GM21528 (cell line): ENCODE measurements around the gene FAM114A1.
"Not testable (repeated sequence)": the region's sequence is repeated elsewhere in the genome, so short reads cannot be mapped to it uniquely, and the experiment has no call there.

ENCODE experiments used
- ATAC-seq: cut with Tn5 transposase; IDR thresholded peaks from one replicate; pipeline ENCODE4 v1.9.1; 2021; ENCODE audit warnings: mild to moderate bottlenecking, moderate library complexity; ENCODE audit not compliant: unreplicated experiment, low FRiP score

The FAM114A1 gene

GRCh38 chr4:38898245-38898644, 30.6 kb downstream of the FAM114A1 start:
- no peak for ATAC-seq

- ATAC-seq, result no peak
Measured at GRCh38 chr4:38902221-38902620, 34.6 kb downstream of the FAM114A1 start.

- ATAC-seq, result no peak
Measured at GRCh38 chr4:38902695-38903094, 35.1 kb downstream of the FAM114A1 start.

DNA sequence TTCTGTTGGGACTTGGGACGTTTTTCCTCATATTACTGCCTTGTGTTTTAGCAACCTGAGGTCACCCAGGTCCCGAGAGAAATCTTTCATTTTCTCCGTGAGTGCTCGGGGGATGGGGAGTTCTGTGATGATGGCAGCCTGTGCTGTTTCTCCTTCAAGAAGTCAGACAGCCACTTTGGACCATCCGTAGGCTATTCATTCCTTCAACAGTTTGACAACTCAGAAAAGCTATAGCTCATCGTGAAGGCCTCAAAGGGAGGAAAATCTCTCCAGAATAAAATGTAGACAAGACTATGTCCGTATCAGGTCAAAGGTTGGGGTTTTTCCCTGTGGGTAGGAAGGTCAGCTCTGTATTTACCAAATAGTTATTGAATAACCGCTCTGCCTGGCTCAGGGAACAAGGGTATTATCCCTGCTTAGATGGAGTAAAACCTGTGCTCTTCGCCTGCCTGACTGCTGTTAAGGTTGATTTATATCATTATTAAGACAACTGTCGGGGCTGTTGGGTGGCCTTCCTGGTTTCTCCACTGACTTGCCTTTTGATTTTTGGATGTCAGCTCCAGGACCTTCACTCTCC, 36.6 kb downstream of the FAM114A1 start:
- no peak for ATAC-seq

GRCh38 chr4:38904682-38905081, 37.1 kb downstream of the FAM114A1 start:
- ATAC-seq, result no peak

DNA sequence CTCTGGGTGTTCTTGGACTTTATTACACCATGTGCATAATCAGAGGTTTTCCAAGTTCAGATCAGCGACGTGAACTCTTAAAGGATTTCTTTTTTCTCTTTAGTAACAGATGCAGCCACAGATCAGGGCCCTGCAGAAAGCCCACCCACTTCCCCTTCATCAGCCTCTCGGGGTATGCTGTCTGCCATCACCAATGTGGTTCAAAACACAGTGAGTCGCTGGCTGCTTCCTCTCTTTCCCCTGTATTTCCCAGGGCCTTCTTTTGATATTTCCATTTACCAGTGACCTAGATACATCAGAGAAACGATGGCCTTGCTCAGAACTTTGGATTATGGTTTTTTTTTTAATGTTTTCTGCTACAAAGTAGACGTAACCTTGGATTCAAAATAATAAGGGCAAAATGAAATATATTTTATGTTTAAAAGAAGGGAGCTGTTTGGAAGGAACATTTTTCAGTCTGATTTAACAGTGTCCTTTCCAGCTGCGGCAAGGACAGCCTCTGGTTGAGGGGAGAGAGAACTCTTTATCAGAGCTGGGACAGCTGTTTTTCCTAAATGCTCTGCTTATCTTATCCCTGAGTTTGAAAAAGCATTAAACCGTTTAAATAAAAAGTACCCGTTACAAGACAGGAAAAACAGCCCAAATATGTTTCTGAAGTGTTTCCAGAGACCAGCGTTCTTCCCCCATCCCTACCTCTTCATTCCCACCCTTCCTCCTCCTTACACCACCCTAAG, 38.2 kb downstream of the FAM114A1 start:
- ATAC-seq, result no peak

- ATAC-seq, result no peak
Measured at GRCh38 chr4:38907696-38908270, 40.2 kb downstream of the FAM114A1 start.

DNA sequence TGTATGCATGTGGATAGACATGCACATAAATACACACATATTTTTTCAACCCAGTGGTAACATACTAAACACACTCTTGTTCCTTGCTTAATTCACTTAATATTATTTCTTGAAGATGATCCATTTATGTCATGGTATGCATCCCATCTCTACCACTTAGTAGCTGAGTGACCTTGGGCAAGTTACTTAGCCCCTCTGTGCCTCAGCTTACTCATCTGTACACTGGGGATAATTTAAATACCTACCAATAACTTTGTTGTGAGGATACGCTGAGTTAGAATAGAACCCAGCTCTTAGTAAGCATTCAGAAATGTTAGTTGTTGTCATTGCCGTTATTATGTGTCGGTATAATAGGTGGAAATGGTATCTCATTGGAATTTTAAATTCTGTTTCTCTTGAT, 41.4 kb downstream of the FAM114A1 start:
- ATAC-seq, result no peak

DNA sequence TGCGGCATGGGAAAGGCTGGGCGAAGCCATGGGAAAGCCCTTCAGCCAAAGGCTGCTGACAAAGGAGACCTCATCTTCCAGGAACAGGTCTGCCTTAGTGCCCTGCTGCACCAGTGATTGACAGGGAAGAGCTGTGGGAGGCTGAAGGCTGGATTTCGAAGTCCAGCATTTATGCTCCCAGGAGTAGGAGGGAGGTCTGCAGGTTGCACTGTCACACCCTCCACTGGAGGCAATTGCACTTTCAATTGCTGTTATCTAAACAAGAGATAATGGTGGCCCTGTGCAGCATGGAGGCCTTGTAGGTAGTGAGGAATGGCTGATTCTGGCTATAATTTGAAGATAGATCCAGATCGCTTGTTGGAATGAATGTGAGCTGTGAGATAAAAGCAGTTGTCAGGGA, 43.7 kb downstream of the FAM114A1 start:
- no peak for ATAC-seq

- no peak for ATAC-seq
Measured at GRCh38 chr4:38914854-38915253, 47.2 kb downstream of the FAM114A1 start.

GRCh38 chr4:38916267-38916666, 48.7 kb downstream of the FAM114A1 start:
- ATAC-seq, result not testable (repeated sequence)

GRCh38 chr4:38917481-38918025, 49.9 kb downstream of the FAM114A1 start:
- ATAC-seq, result no peak

DNA sequence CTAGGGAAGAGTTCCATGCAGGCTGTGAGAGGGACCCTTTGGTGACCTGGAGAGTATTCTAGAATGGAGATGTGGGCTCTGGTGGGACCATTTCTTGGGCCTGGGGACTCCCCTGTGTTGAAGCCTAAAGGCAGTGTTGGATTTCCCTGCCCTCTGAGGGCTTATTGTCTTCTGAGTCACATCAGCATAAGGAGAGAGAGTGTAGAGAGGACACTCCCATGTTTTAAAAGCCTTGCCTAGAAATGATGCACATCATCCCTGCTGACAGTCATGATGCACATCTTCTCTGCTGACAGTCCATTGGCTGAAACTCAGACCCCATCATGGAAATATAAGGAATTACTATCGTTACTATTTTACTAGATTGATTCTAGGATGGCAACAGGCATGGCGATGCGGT, 51.9 kb downstream of the FAM114A1 start:
- no peak for ATAC-seq

- ATAC-seq, result no peak
Measured at GRCh38 chr4:38920186-38920585, 52.6 kb downstream of the FAM114A1 start.

DNA sequence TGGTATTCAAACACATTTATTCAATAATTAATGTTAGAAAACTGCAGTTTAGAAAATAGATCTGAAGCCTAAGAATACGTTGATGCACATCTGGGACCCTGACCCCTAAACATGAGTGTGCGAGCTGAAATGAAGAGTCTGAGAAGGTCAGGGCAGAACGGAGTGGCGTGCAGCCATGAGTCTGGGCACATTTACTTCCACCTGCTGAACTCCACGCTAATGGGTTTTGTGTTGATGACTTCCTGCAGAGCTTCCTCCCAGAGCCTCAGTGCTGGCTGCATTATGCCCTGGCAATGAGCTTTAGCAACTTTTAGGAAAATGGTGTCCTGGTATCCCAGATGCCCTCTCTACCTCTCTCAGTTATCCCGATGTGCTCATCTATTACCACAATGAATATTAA, 53.1 kb downstream of the FAM114A1 start:
- no peak for ATAC-seq

DNA sequence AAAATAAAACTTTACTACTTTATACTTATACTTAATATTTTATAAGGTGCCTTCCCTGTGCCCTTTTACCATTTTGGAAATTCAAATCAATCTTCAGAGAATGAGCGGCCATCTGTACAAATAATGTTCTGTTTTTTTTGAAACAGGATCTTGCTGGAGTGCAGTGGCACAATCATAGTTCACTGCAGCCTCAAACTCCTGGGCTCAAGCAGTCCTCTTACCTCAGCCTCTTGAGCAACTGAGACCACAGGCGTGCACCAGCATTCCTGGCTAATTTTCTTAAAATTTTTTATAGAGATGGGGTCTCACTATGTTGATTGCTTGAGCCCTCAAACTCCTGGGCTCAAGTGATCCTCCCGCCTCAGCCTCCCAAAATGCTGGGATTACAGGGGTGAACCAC, 53.5 kb downstream of the FAM114A1 start:
- no peak for ATAC-seq

GRCh38 chr4:38923746-38924145, 56.1 kb downstream of the FAM114A1 start:
- no peak for ATAC-seq

- no peak for ATAC-seq
Measured at GRCh38 chr4:38924353-38924752, 56.7 kb downstream of the FAM114A1 start.

DNA sequence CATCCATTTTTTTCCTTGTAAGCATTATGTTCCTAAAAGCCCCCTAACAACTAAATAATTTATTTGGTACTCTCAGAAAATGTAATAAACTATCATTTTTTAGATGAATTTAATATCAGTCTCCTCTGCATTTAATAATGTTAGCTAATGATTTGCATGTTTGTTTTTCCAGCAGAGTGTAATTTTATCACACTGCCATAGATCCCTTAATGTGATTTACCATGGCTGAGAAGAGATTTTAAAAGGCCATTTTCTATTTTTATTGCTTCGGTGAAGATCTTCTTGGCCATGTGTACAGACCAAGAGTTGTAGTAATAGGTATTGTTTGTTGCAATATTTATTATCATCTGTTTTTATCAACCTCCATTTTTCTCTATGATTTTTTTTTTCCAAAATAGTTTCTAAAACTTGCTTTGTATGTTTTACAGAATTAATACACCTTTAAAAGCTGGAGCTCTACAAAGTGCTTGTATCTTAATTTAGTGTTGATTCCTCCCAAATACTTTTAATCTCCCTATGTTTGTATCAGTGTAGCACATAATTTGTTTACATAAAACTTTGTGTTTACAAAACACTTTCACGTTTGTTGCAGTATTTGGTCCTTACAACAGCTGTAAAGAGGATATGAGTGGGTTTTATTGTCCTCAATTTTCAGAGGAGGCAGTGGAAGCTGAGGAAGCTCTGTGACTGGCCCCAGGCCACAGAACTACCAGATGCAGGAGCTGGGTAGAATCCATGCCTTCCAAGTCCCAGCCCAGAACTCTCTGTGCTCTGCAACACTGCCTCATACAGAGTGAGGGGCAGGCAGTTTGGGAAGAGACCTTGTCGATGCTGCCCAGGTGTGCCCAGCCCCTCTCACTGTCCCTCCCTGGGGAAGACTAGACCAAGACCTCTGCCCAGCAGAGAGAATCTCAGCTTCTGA, 58.1 kb downstream of the FAM114A1 start:
- ATAC-seq, result no peak

DNA sequence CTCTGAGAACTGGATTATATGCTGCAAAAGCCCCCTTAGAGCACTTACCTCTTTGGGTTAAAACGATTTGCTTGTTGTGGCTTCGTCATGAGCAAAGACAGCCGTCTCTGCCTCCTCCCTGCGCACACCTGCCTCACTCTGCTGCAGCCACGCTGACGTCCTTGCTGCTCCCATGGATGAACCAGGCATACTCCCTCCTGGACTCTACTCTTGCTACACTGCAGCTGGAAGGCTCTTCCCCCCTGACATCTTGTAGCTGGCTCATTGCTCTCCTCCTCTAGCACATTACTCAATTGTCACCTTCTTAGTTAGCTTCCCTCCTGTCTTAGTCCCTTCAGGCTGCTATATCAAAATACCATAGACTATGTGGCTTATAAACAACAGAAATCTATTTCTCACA, 59.3 kb downstream of the FAM114A1 start:
- ATAC-seq, result no peak

- ATAC-seq, result no peak
Measured at GRCh38 chr4:38928568-38928967, 61.0 kb downstream of the FAM114A1 start.
